Measurements from ENCODE around the gene NTM.

GRCh38 chr11:131537196-131537595 lies 166.8 kb downstream of the NTM start:
- TF ChIP-seq CTCF (IDR thresholded peaks at IDR 0.05) (no peak), POLR2A (IDR thresholded peaks at IDR 0.05) (no peak)

Data from esophagus squamous epithelium (tissue), 4 donors.